GM18867 (cell line): ENCODE data around the gene FOXG1.

ENCODE experiments used
- ATAC-seq: cut with Tn5 transposase; IDR thresholded peaks from one replicate; pipeline ENCODE4 v1.9.1; 2021; ENCODE audit warnings: mild to moderate bottlenecking, moderate library complexity; ENCODE audit not compliant: unreplicated experiment

FOXG1 gene

GRCh38 chr14:28761438-28762291 lies 4.9 kb upstream of the FOXG1 start:
- ATAC-seq, result no peak

DNA sequence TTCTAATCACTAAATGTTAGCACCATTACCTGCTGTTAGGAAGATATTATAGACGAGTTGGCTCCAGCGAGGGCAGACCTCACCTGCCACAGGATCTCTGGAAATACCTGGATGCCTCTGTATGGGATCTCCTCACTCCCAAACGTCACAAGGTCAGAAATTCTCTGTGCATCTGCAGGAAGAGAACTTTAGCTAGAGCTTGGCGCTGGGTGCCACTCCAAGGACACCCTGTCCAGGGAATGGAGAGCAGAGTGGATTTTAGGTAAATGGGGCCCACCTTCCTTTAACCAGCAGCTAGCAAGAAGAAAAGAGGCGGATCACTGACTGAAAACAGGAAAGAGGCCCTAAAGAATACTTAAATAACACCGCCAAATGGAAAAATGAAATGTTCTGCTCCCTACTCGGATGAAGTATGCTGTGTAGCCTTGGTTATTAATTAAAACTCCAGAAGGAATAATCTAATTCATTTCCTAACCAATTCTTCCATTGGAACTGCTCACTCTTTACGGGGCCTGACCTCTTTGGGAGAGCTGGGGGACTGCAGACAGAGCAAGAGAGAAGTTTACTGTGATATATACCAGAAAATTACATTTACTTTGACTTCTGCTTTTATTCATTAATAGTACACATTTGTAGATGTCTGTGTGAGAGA lies 4.2 kb upstream of the FOXG1 start:
- ATAC-seq, result no peak

DNA sequence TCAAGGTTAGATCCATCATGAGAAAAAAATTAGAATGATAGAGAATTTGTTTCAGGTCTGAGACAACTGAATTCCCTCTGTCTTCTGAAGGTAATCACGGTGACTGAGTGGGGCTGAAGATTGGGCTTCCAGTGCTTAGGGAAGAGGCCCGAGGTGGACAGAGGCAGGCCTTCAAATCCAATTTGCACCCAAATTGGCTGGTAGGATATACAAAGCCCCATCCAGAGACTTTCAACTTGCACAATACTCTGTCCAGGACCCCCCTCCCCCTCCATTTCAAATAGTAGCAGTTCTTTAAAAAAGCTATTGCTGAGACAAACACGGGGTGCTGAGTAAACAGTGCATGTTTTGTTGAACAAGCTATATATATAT lies 3.6 kb upstream of the FOXG1 start:
- no peak for ATAC-seq

DNA sequence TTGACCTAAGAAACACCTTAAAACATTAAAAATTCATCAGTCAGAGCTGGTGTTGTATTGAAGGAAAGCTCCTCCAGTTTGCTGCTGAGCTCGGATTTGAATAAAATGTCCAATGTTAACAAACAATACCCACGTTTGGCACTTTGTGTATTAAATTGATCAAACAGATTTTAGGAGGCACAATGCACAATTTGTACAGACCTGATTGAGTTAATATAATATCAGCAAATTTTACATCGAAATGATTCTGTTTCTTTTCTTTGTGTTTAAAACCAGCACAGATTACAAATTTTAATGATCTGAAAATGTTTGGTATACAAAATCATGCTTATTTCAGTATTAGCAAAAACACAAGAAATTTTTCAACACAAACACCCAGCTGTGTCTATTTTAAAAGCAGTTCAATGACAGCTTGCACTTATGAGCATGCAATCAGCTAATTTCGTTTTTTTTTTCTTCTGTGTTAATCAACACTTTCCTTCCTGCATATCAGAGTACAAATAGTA lies 2.8 kb upstream of the FOXG1 start:
- no peak for ATAC-seq

GRCh38 chr14:28764257-28765160 lies 2.1 kb upstream of the FOXG1 start:
- no peak for ATAC-seq

GRCh38 chr14:28765169-28765830 lies 1.3 kb upstream of the FOXG1 start:
- no peak for ATAC-seq

GRCh38 chr14:28765831-28766468 lies 637 bp upstream of the FOXG1 start:
- ATAC-seq, result no peak

- no peak for ATAC-seq
Measured at GRCh38 chr14:28767030-28767852, 654 bp downstream of the FOXG1 start.

GRCh38 chr14:28767853-28768741 lies 1.5 kb downstream of the FOXG1 start:
- ATAC-seq, result no peak

- ATAC-seq, result no peak
Measured at GRCh38 chr14:28769276-28769880, 2.8 kb downstream of the FOXG1 start.

- ATAC-seq, result no peak
Measured at GRCh38 chr14:28770061-28770460, 3.5 kb downstream of the FOXG1 start.

DNA sequence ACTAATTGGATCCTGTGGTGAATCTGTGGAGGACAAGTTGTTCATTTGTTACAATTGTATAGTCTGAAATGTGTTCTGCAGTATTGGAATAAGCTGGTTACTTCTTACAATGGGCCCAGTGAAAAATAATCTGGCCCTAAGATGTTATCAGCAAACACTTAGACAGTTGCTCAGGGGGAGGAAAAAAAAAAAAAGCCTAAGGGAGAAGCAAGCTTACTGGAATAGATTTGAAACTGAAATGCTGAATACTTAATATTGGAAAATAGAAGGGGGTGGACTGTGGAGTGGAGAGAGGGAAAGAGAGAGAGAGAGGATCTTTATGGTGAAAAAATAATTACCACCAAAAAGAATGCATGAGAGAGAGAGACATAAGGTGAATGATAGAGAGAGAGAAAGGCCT lies 4.0 kb downstream of the FOXG1 start:
- no peak for ATAC-seq

- ATAC-seq, result no peak
Measured at GRCh38 chr14:28771168-28771567, 4.6 kb downstream of the FOXG1 start.

DNA sequence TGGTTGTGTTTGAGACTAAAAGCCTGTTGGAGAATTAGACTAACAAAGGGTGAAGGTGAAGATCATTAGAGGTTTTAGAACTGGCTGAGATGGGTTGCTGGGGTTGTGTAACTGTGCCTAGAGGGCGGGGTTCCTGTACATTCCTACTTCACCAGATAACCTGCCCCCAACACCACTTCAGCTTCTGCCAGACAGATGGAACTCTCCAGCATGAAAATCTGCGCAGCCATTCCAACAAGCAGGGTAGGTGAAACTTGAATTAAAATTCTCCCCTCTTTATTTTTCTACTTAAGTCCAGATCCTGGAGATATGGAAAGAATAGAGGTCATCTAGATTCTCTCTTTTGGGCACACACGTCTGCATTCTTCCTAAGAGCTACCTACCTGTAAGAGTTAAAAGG lies 6.0 kb downstream of the FOXG1 start:
- no peak for ATAC-seq

GRCh38 chr14:28773176-28773575 lies 6.6 kb downstream of the FOXG1 start:
- no peak for ATAC-seq

- no peak for ATAC-seq
Measured at GRCh38 chr14:28773861-28774691, 7.5 kb downstream of the FOXG1 start.
